DOHH2 (cell line): ENCODE measurements around the gene SLC24A1.

ENCODE experiments used
- H3F3A ChIP-seq: fragments of 200-600 bp; sonication (generic), shearing (Covaris generic); 2 replicates; pipeline ENCODE4 v1.6.0; 2016; ENCODE audit warnings: antibody characterized with exemption, mild to moderate bottlenecking; ENCODE audit not compliant: control insufficient read depth, insufficient read depth
- H3K27ac ChIP-seq: fragments of 200-600 bp; sonication (generic); 2 replicates; pipeline ENCODE4 v1.5.1; 2014; ENCODE audit warnings: low read depth, mild to moderate bottlenecking, low read length, moderate library complexity
- H3K27me3 ChIP-seq: fragments of 200-600 bp; sonication (generic); 2 replicates; pipeline ENCODE4 v1.6.1; 2014; ENCODE audit warnings: mild to moderate bottlenecking, low read length, mixed read lengths; ENCODE audit not compliant: control insufficient read depth
- H3K36me3 ChIP-seq: fragments of 200-600 bp; sonication (generic); 2 replicates; pipeline ENCODE4 v1.6.1; 2014; ENCODE audit warnings: mild to moderate bottlenecking, low read length, moderate library complexity, mixed read lengths; ENCODE audit not compliant: control insufficient read depth
- H3K4me1 ChIP-seq: fragments of 200-600 bp; sonication (generic); 2 replicates; pipeline ENCODE4 v1.6.1; 2014; ENCODE audit warnings: mild to moderate bottlenecking, low read length, mixed read lengths; ENCODE audit not compliant: control insufficient read depth
- H3K4me2 ChIP-seq: fragments of 200-600 bp; sonication (generic); 2 replicates; pipeline ENCODE4 v1.6.0; 2014; ENCODE audit warnings: mild to moderate bottlenecking, low read length, moderate library complexity
- H3K4me3 ChIP-seq: fragments of 200-600 bp; sonication (generic); 2 replicates; pipeline ENCODE4 v1.5.1; 2014; ENCODE audit warnings: mild to moderate bottlenecking, low read length, mixed read lengths
- H3K79me2 ChIP-seq: fragments of 200-600 bp; sonication (generic); 2 replicates; pipeline ENCODE4 v1.6.1; 2014; ENCODE audit warnings: mild to moderate bottlenecking, low read length, mixed read lengths; ENCODE audit not compliant: control insufficient read depth
- H3K9me2 ChIP-seq: fragments of 200-600 bp; sonication (generic); replicated peaks from 2 replicates; pipeline ENCODE4 v1.6.1; 2014; ENCODE audit warnings: mild to moderate bottlenecking, low read length, mixed read lengths; ENCODE audit not compliant: control insufficient read depth
- H3K9me3 ChIP-seq: fragments of 200-600 bp; sonication (generic); 2 replicates; pipeline ENCODE4 v1.6.1; 2014; ENCODE audit warnings: antibody characterized with exemption, low read length, mixed read lengths; ENCODE audit not compliant: control insufficient read depth, insufficient read depth
- H4K20me1 ChIP-seq: fragments of 200-600 bp; sonication (generic); 2 replicates; pipeline ENCODE4 v1.6.0; 2014; ENCODE audit warnings: low read depth, mild to moderate bottlenecking, antibody characterized with exemption, low read length, moderate library complexity; ENCODE audit not compliant: control insufficient read depth, insufficient read depth
- EZH2phosphoT487 ChIP-seq: fragments of 200-600 bp; sonication (generic); IDR thresholded peaks from 2 replicates; pipeline ENCODE4 v1.6.1; 2017; ENCODE audit warnings: borderline replicate concordance, mild to moderate bottlenecking, antibody characterized with exemption, low read length, moderate library complexity, mixed read lengths
- TF ChIP-seq, protein P1 (sequence below): fragments of 200-600 bp; sonication (generic); IDR thresholded peaks from one replicate; pipeline ENCODE4 v1.5.1; 2014; ENCODE audit warnings: antibody characterized with exemption, mild to moderate bottlenecking, low read depth, low read length; ENCODE audit not compliant: poor library complexity, severe bottlenecking

SLC24A1 gene

DNA sequence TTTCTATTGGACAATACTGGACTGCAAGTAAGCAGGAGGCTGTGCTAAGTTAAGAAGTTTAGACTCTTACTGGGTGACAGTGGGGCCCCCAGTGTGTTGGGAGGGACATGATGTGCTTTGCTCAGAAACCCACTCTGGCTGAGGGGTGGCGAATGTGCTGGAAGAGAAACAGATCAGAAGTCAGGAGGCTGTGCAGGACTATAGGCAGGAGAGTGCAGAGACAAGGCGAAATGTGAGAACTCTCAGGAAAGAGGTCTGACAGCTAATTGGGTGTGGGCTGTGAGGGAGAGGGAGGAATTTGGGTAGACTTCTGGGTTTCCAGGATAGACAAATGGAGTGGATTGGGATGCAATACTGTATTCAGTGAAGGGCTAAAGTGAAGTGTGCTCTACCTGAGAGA, 12.0 kb downstream of the SLC24A1 start:
- H3K4me2 ChIP-seq: no peak overlapping the region

GRCh38 chr15:65634356-65634755, 12.6 kb downstream of the SLC24A1 start:
- Histone ChIP-seq H3K79me2 (no peaks in the 10 kb centered on the region), H3K9me3 (no peaks in the 10 kb centered on the region), H3K4me2 (no peak overlapping the region), H3K27ac (no peak overlapping the region), H3K9me2 (no peaks in the 10 kb centered on the region), H3K36me3 (no peaks in the 10 kb centered on the region), H3K4me3 (no peak overlapping the region), H3F3A (no peaks in the 10 kb centered on the region), H4K20me1 (no peaks in the 10 kb centered on the region), H3K27me3 (no peaks in the 10 kb centered on the region), H3K4me1 (peaks cover 25% of the 10 kb centered on the region)
- no peak for TF ChIP-seq EZH2phosphoT487
- TF ChIP-seq, protein P1, sequence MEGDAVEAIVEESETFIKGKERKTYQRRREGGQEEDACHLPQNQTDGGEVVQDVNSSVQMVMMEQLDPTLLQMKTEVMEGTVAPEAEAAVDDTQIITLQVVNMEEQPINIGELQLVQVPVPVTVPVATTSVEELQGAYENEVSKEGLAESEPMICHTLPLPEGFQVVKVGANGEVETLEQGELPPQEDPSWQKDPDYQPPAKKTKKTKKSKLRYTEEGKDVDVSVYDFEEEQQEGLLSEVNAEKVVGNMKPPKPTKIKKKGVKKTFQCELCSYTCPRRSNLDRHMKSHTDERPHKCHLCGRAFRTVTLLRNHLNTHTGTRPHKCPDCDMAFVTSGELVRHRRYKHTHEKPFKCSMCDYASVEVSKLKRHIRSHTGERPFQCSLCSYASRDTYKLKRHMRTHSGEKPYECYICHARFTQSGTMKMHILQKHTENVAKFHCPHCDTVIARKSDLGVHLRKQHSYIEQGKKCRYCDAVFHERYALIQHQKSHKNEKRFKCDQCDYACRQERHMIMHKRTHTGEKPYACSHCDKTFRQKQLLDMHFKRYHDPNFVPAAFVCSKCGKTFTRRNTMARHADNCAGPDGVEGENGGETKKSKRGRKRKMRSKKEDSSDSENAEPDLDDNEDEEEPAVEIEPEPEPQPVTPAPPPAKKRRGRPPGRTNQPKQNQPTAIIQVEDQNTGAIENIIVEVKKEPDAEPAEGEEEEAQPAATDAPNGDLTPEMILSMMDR: no peak

More for the DNA sequence above, 12.0 kb downstream of the SLC24A1 start:
- Histone ChIP-seq H3K36me3 (no peaks in the 10 kb centered on the region), H3K79me2 (no peaks in the 10 kb centered on the region), H3K4me3 (no peak overlapping the region), H3K9me2 (no peaks in the 10 kb centered on the region), H3K4me1 (peaks cover 19% of the 10 kb centered on the region), H3K27me3 (no peaks in the 10 kb centered on the region), H3F3A (no peaks in the 10 kb centered on the region), H4K20me1 (no peaks in the 10 kb centered on the region), H3K9me3 (no peaks in the 10 kb centered on the region), H3K27ac (no peak overlapping the region)
- TF ChIP-seq EZH2phosphoT487: no peak
- TF ChIP-seq, protein P1: no peak

- no peaks in the 10 kb centered on the region for H3K9me3 ChIP-seq
- no peaks in the 10 kb centered on the region for H4K20me1 ChIP-seq
- no peaks in the 10 kb centered on the region for H3F3A ChIP-seq
- H3K4me2 ChIP-seq: peak overlapping the region; percentile 58
- no peaks in the 10 kb centered on the region for H3K27me3 ChIP-seq
- no peaks in the 10 kb centered on the region for H3K9me2 ChIP-seq
- no peak overlapping the region for H3K27ac ChIP-seq
- TF ChIP-seq, protein P1: no peak
- no peak for TF ChIP-seq EZH2phosphoT487
- no peaks in the 10 kb centered on the region for H3K36me3 ChIP-seq
- H3K79me2 ChIP-seq: no peaks in the 10 kb centered on the region
- H3K4me1 ChIP-seq: peaks cover 41% of the 10 kb centered on the region
- H3K4me3 ChIP-seq: no peak overlapping the region
Observed at GRCh38 chr15:65638109-65638508, 16.4 kb downstream of the SLC24A1 start.

- Histone ChIP-seq H3K27ac (no peak overlapping the region), H3K4me3 (peak overlapping the region; percentile 34; the same call in 1 of the 2 replicates), H3K9me2 (no peaks in the 10 kb centered on the region), H4K20me1 (no peaks in the 10 kb centered on the region), H3K36me3 (no peaks in the 10 kb centered on the region), H3K27me3 (no peaks in the 10 kb centered on the region), H3K9me3 (no peaks in the 10 kb centered on the region), H3K4me2 (peak overlapping the region; percentile 58), H3F3A (no peaks in the 10 kb centered on the region), H3K4me1 (peaks cover 46% of the 10 kb centered on the region), H3K79me2 (no peaks in the 10 kb centered on the region)
- TF ChIP-seq, protein P1: peak; percentile 81
- no peak for TF ChIP-seq EZH2phosphoT487
Observed at GRCh38 chr15:65638681-65639089, 16.9 kb downstream of the SLC24A1 start.
